Measurements from ENCODE around the gene TTC33. TPM values are rescaled to one million over a fixed set of nuclear protein-coding genes. Genes with fewer than 3 reads are reported as not detected.

TTC33 gene
- total RNA-seq, 1 experiment from 2014 or later: 12.6 TPM

GRCh38 chr5:40475561-40475960 lies 280.2 kb downstream of the TTC33 start:
- Histone ChIP-seq H3K4me3 (ENCODE audit: low read depth in 2 of 2, low read length in 2 of 2) (no peak overlapping the region), H3K9me3 (ENCODE audit: control insufficient read depth, insufficient read depth, low read depth, low read length) (no peaks in the 10 kb centered on the region), H3K27ac (ENCODE audit: low read length) (no peak overlapping the region), H3K4me1 (ENCODE audit: control insufficient read depth, insufficient read depth, low read length) (peaks cover 3% of the 10 kb centered on the region), H3K36me3 (ENCODE audit: control insufficient read depth, insufficient read depth, low read length) (no peaks in the 10 kb centered on the region), H3K27me3 (ENCODE audit: control insufficient read depth, insufficient read depth, low read length) (no peaks in the 10 kb centered on the region)
- no TSS peak for BruUV-seq (replicated peaks)
- in situ Hi-C loops (cut with HindIII; ENCODE audit: low pct_unique_long_range_greater_than_20kb, low sequenced_read_pairs) (no loop called here), intact Hi-C loops (cut with micrococcal nuclease; ENCODE audit: unreplicated experiment) (no loop called here)
- TF ChIP-seq TCF7L2 (IDR thresholded peaks at IDR 0.05; ENCODE audit: low read depth, low read length) (no peak), SIN3A (IDR thresholded peaks at IDR 0.05; ENCODE audit: borderline replicate concordance, insufficient read depth, low read depth, low read length) (no peak), REST (IDR thresholded peaks at IDR 0.05; ENCODE audit: insufficient read depth in 1 of 2, low read depth in 2 of 2, low read length in 1 of 2) (no peak)
- DNase-seq (ENCODE audit: low read depth, low spot score): no peak
- no peak for ATAC-seq
- ChIA-PET CTCF (interaction anchor here (0.5 to 0.6 kb wide), 2 partner anchors 432 to 1472 kb away, joined by 3 read pairs; no protein-coding TSS in a partner anchor), POLR2A (no interaction called here)

- H3K4me3 ChIP-seq (ENCODE audit: low read depth in 2 of 2, low read length in 2 of 2): no peak overlapping the region
- in situ Hi-C loops (cut with HindIII; ENCODE audit: low pct_unique_long_range_greater_than_20kb, low sequenced_read_pairs) (no loop called here), intact Hi-C loops (cut with micrococcal nuclease; ENCODE audit: unreplicated experiment) (no loop called here)
- DNase-seq (ENCODE audit: low read depth, low spot score) (no peak), ATAC-seq (no peak)
- H3K4me1 ChIP-seq (ENCODE audit: control insufficient read depth, insufficient read depth, low read length): peaks cover 3% of the 10 kb centered on the region
- no TSS peak for BruUV-seq (replicated peaks)
- TF ChIP-seq TCF7L2 (IDR thresholded peaks at IDR 0.05; ENCODE audit: low read depth, low read length): no peak
- TF ChIP-seq CTCF (IDR thresholded peaks at IDR 0.05): no peak
- no peak for TF ChIP-seq POLR2AphosphoS5 (IDR thresholded peaks at IDR 0.05; ENCODE audit: low read depth, low read length)
- no peak for TF ChIP-seq SIN3A (IDR thresholded peaks at IDR 0.05; ENCODE audit: borderline replicate concordance, insufficient read depth, low read depth, low read length)
- TF ChIP-seq REST (IDR thresholded peaks at IDR 0.05; ENCODE audit: insufficient read depth in 1 of 2, low read depth in 2 of 2, low read length in 1 of 2): no peak
- no peaks in the 10 kb centered on the region for H3K27me3 ChIP-seq (ENCODE audit: control insufficient read depth, insufficient read depth, low read length)
- no peaks in the 10 kb centered on the region for H3K9me3 ChIP-seq (ENCODE audit: control insufficient read depth, insufficient read depth, low read depth, low read length)
- H3K27ac ChIP-seq (ENCODE audit: low read length): no peak overlapping the region
- ChIA-PET CTCF (no interaction called here), POLR2A (interaction anchor here (0.6 kb wide), 1 partner anchor 286 kb away, joined by 5 read pairs; no protein-coding TSS in a partner anchor)
- H3K36me3 ChIP-seq (ENCODE audit: control insufficient read depth, insufficient read depth, low read length): no peaks in the 10 kb centered on the region
Measured at GRCh38 chr5:40474250-40474649, 281.5 kb downstream of the TTC33 start.
